GM21367 (cell line): ENCODE data around the gene FTCD.
"Not testable (repeated sequence)": the region's sequence is repeated elsewhere in the genome, so short reads cannot be mapped to it uniquely, and the experiment has no call there.

Source experiments
- ATAC-seq: cut with Tn5 transposase; IDR thresholded peaks from one replicate; pipeline ENCODE4 v1.9.1; 2021; ENCODE audit not compliant: unreplicated experiment

The FTCD gene

DNA sequence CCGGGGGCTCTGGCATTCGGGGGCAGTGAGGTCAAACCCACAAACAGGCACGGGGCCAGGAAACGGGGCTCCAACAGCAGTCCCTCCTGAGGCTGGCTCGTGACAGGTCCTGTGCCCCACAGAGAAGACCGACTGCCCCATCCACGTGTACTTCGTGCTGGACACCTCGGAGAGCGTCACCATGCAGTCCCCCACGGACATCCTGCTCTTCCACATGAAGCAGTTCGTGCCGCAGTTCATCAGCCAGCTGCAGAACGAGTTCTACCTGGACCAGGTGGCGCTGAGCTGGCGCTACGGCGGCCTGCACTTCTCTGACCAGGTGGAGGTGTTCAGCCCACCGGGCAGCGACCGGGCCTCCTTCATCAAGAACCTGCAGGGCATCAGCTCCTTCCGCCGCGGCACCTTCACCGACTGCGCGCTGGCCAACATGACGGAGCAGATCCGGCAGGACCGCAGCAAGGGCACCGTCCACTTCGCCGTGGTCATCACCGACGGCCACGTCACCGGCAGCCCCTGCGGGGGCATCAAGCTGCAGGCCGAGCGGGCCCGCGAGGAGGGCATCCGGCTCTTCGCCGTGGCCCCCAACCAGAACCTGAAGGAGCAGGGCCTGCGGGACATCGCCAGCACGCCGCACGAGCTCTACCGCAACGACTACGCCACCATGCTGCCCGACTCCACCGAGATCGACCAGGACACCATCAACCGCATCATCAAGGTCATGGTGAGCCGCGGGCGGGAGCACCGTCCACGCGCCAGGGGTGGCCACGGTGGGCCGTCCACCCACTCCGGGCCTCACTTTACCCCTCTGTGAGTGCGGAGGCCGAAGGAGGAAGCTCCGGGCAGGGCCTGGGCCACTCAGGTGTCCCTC is 43.3 kb downstream of the FTCD start:
- ATAC-seq = no peak

- no peak for ATAC-seq
Observed at GRCh38 chr21:46111193-46111571, 44.2 kb downstream of the FTCD start.

GRCh38 chr21:46110499-46111192 is 44.7 kb downstream of the FTCD start:
- no peak for ATAC-seq

GRCh38 chr21:46109313-46110221 is 45.8 kb downstream of the FTCD start:
- no peak for ATAC-seq

- ATAC-seq = no peak
Observed at GRCh38 chr21:46108827-46109312, 46.5 kb downstream of the FTCD start.

- not testable (repeated sequence) for ATAC-seq
Observed at GRCh38 chr21:46107376-46107775, 48.0 kb downstream of the FTCD start.

GRCh38 chr21:46104104-46104503 is 51.3 kb downstream of the FTCD start:
- ATAC-seq = no peak

DNA sequence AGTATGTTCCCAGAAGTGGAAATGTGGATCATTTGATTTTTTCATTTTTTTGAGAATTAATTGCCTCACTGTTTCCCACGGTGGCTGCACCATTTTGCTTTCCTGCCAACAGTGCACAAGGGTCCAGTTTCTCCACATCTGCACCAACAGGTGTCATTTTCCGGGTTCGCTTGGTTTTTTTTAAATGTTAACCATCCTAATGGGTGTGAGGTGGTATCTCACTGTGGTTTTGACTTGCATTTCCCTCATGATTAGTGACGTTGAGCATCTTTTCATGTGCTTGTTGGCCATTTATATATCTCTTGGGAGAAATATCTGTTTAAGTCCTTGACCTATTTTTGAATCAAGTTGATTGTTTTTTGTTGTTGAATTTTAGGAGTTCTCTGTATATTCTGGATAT is 54.5 kb downstream of the FTCD start:
- no peak for ATAC-seq

DNA sequence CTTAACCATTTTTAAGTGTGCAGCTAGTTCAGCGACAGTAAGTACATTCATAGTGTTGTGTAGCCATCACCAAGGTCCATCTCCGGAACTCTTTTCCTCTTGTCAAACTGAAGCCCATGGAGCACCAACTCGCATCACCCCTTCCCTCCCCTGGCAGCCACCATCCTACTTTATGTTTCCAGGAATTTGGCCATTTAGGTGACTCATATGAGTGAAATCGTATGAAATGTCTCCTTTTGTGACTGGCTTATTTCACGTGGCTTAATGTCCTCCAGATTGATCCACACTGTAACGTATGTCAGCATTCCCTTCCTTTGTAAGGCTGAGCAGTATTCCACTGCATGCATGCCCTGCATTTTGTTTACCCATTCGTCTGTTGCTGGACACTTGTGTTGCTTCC is 55.0 kb downstream of the FTCD start:
- ATAC-seq = no peak

DNA sequence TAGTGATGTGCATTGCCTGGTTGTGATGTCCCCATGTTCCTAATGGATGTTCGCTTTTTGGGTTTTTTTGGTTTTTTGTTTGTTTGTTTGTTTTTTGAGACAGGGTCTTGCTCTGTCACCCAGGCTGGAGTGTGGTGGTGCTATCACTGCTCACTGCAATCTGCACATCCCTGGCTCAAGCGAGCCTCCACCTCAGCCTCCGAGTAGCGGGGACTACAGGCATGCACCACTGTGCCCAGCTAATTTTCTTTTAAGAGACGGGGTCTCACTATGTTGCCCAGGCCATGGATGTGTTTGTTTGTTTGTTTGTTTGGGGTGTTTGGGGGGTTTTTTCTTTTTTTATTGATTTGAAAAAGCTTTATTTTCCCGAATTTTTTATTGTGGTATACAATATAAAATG is 55.4 kb downstream of the FTCD start:
- no peak for ATAC-seq

- no peak for ATAC-seq
Observed at GRCh38 chr21:46099476-46099875, 55.9 kb downstream of the FTCD start.

DNA sequence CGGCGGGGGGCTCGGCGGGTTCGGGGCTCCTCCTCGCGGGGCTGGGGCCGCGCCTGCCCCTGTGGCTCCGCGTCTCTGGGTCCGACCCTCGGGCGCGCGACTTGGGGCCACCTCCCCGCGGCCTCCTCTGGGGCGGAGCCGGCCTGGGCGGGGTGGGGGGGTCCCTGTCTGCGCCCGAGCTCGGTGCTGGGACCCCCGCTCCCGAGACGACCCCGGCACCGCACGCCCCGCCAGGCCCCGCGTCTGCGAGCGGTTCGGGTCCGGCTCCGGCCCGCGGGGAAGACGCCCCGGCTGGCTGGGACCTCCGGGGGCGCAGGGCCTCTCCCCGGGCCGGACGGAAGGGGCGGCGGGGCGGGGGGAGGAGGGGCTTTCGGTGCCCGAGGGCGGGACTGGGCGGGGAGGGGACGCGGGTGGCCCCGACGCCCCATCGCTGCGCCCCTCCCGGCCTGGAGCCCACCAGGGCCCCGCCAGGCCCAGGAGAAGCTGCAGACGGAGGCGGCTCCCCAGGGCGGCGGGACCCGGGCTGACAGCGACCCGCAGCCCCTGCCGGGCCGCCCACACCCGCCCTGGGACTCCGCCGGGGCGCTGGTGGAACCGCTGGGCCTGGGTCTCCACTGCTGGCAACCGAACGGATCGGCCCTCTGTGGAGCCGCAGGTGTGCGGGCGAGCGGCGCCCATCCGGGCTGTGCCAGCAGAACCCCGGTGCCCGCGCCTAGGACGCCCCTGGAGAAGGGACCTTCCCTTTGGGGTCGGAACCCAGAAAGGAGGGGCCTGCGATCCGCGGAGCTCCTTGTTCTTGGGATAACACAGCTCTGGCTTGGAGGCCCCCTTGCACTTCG is 56.9 kb downstream of the FTCD start:
- ATAC-seq = no peak

DNA sequence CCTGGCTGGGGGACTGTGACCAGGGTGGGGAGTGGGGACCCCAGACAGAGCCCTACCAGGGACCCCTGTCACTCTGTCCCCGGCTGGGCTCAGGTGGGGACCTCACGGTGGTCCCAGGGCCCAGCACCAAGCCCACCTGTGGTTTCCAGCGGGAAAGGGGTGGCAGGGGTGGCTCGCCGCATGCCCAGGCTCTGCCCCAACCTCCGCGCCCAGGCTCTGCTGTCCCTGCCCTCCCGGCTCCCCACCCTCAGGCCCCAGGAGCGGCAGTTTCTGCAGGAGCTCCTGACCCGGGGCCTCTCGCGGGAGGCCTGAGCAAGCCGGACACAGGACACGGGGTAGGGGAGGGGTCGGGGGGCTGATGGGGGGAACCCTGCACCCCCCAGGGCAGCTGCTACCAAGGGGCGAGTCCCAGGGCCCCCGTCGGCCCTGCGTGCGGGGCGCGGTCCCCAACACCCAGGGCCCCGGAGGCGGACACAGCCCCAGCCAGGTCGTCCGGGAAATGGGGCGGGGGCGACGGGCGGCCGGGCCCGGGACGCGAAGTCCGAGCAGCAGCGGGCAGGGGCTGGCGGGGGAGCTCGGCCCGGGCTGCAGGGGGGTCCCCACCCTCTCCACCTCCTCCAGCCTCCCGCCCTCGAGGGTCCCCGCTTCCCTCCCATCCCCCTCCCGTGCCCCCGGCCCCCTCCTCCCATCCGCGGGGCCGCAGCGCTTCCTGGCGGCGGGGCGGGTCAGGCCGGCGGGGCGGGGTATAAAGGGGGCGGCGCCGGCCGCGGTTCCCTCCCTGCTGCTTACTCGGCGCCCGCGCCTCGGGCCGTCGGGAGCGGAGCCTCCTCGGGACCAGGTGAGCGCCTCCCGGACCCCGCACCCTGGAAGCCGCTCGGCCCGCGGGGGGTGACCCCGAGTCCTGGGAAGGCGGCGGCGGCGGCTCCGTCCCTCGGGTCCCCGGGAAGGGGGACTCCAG is 57.8 kb downstream of the FTCD start, which contains the start of gene COL6A2:
TSS of gene COL6A2 (plus strand) at position 777 of the 958 bp plus-strand sequence.
- no peak for ATAC-seq

GRCh38 chr21:46096596-46097335 is 58.6 kb downstream of the FTCD start:
- ATAC-seq = no peak

DNA sequence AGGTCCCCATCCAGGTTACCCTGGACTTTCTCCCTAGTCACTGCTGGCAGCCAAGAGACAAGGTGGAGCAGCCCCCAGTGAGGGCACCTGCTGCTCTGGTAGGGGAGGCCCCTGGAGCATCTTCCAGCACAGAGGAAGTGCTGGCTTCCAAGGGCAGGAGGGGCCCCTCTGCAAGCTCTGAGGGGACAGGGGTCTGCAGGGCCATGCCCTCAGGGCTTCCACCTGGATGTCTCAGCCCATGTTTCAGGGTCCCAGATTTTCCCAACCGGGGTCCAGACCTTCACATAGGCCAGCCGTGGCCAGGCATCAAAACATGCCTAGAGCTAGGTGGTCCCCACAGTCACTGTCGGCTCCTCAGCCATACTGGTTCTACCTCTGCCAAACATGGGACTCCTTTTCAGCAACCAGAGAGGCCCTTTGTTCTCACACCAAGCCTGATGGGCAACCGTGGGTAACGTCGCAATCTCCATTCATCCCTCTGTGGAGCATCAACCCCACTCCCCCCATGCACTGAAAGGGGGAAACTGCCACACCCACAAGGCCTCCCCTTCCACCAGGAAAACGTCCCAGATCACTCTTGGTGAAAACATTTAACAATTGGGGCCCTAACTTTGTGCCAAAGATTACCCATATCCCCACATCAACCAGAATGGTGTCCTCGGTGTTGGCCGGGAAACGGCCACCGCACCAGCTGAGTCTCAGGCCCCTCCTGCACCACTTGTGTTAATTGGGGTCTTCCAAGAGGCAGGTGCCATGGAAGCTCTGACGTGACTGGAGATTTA is 59.4 kb downstream of the FTCD start:
- ATAC-seq = no peak

DNA sequence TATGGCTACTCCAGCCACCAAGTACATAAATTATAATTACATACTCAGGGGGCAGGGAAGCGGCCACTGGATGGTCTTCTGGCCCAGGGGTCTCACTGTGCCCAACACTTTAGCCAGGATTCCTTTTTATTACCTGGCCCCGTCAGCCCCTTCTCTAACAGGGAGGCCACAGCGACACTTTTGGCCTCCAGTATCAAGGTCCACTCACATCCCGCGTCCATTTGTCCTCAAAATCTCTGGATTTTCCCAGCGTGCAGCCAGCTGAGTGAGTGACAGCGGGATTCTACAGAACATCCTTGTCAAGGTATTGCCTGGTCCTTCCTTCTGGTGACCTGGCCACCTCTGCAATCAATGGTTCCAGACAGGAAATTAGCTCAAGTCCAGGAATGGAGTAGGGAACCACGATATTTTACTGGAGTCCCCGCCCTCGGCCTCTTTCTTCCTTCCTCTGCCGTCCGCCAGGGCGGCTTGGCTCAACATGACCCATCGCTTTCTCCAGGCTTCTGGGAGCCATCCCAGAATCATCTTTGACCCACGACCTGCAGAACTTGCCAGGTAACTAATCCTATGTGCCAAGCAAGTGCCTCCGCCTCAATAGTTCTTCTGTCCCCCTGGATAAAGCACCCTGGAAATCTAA is 60.2 kb downstream of the FTCD start:
- no peak for ATAC-seq

DNA sequence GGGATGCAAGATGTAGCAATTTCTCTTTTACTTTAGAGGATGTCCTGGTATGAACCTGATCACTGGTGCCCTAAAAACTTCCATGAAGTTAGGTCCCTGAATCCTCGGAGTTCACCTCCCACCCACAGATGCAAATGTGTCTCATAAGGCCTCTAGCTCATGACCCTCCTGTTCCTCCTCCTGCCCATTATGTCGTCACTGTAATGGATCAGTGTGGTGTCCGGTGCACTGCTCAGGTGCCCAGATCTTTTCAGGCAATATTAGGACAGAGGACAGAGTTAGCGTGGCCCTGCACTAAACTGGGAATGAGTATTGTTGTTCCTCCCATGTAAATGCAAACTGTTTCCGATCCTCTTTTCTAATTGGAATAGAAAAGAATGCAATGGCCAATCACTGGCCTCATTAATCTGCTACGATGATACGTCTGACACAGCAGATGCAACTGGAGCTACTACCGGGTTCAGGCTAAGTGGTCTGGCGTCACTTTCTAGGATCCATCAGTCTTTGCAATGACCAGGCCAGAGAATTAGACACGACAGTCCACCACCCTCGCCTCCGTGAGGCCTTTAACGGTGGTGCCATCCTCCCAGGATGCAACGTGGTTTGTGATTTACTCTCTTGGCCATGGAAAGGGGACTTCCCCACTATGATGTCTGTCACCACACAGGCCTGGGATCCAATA is 60.8 kb downstream of the FTCD start:
- no peak for ATAC-seq
